Activated CD8-positive, alpha-beta T cell treated with anti-CD3 and anti-CD28 coated beads, Interleukin-2, amount 10 ng/mL, durations not matched to agents 7 days and 5 days (primary cell): ENCODE data around the gene C17orf113. TPM values are rescaled to one million over a fixed set of nuclear protein-coding genes. Genes with fewer than 3 reads are reported as not detected.
"Not testable (repeated sequence)": the region's sequence is repeated elsewhere in the genome, so short reads cannot be mapped to it uniquely, and the experiment has no call there.

ENCODE experiments used
- ATAC-seq: fragments of 150-1000 bp; cut with Tn5 transposase; one replicate; pipeline ENCODE4 v1.10.0; 2021; ENCODE audit warnings: moderate library complexity
- CTCF ChIA-PET: fragments of 350-600 bp; sonication (Branson Sonifier 250); formaldehyde crosslinking; loops from one replicate; lab custom pipeline; 2021; ENCODE audit warnings: antibody characterized with exemption; lab: Charles Lee
- POLR2A ChIA-PET: fragments of 350-600 bp; sonication (Branson Sonifier 250); formaldehyde crosslinking; loops from one replicate; lab custom pipeline; 2021; ENCODE audit warnings: antibody characterized with exemption; lab: Charles Lee
- DNase-seq: peaks from one replicate; pipeline ENCODE4 v3.0.0-alpha.2; 2020
- H3K27ac Mint-ChIP-seq: one replicate; pipeline ENCODE4 v1.8.0; 2021; ENCODE audit warnings: mild to moderate bottlenecking, mixed read lengths
- H3K27me3 Mint-ChIP-seq: one replicate; pipeline ENCODE4 v1.8.0; 2021; ENCODE audit warnings: low read depth, mixed read lengths
- H3K36me3 Mint-ChIP-seq: one replicate; pipeline ENCODE4 v1.8.0; 2021; ENCODE audit warnings: low read depth, mixed read lengths
- H3K4me1 Mint-ChIP-seq: one replicate; pipeline ENCODE4 v1.8.0; 2021; ENCODE audit warnings: low read depth, mixed read lengths
- H3K4me3 Mint-ChIP-seq: one replicate; pipeline ENCODE4 v1.8.0; 2021; ENCODE audit warnings: mild to moderate bottlenecking, mixed read lengths
- H3K9me3 Mint-ChIP-seq: one replicate; pipeline ENCODE4 v1.8.0; 2022; ENCODE audit warnings: mixed read lengths; ENCODE audit not compliant: insufficient read depth
- total RNA-seq, 2 experiments: library from RNA; stranded (reverse); gene quantifications; one replicate each; pipeline ENCODE4 v1.2.3, GENCODE V29; 2021

C17orf113 gene
- total RNA-seq, 2 experiments from 2014 or later: 0.16 to 0.24 TPM

GRCh38 chr17:42025191-42025579 lies 25.2 kb downstream of the C17orf113 start:
- ChIA-PET POLR2A (interaction anchor here (1.3 to 6.3 kb wide), 2 partner anchors 9 to 87 kb away, joined by 4 to 40 read pairs; partner anchors contain the start of gene DHX58), CTCF (interaction anchor here (0.7 to 7.0 kb wide), 24 partner anchors 9 to 375 kb away, joined by 3 to 168 read pairs (median 5); partner anchors contain the start of genes CNP, DHX58, DNAJC7 and GHDC)
- ATAC-seq (no peak), DNase-seq (no peak)
- Mint-ChIP-seq H3K27me3 (no peaks in the 10 kb centered on the region), H3K4me1 (peaks cover 33% of the 10 kb centered on the region), H3K9me3 (no peaks in the 10 kb centered on the region), H3K27ac (no peak overlapping the region), H3K4me3 (no peak overlapping the region), H3K36me3 (peaks cover 26% of the 10 kb centered on the region)

- H3K4me1 Mint-ChIP-seq: peaks cover 42% of the 10 kb centered on the region
- peaks cover 26% of the 10 kb centered on the region for H3K36me3 Mint-ChIP-seq
- H3K27ac Mint-ChIP-seq: no peak overlapping the region
- H3K4me3 Mint-ChIP-seq: no peak overlapping the region
- no peaks in the 10 kb centered on the region for H3K27me3 Mint-ChIP-seq
- ATAC-seq (no peak), DNase-seq (no peak)
- CTCF ChIA-PET: interaction anchor here (0.6 to 7.0 kb wide), 15 partner anchors 8 to 158 kb away, joined by 3 to 168 read pairs (median 9); partner anchors contain the start of genes CNP, DHX58, DNAJC7 and KAT2A
- POLR2A ChIA-PET: interaction anchor here (0.9 to 6.3 kb wide), 2 partner anchors 89 to 105 kb away, joined by 3 to 40 read pairs; partner anchors contain the start of gene DHX58
- no peaks in the 10 kb centered on the region for H3K9me3 Mint-ChIP-seq
Measured at GRCh38 chr17:42023524-42024349, 26.7 kb downstream of the C17orf113 start.

GRCh38 chr17:42020845-42021244 lies 29.6 kb downstream of the C17orf113 start:
- DNase-seq, H3K27me3 Mint-ChIP-seq, ATAC-seq, H3K9me3 Mint-ChIP-seq: not testable (repeated sequence)
- Mint-ChIP-seq H3K4me1 (peaks cover 50% of the 10 kb centered on the region), H3K36me3 (peaks cover 34% of the 10 kb centered on the region), H3K27ac (peak overlapping the region; percentile 86), H3K4me3 (peak overlapping the region; percentile 96)
- ChIA-PET CTCF (interaction anchor here (0.9 to 6.8 kb wide), 19 partner anchors 9 to 201 kb away, joined by 3 to 47 read pairs (median 6); partner anchors contain the start of genes CNP, DHX58, KAT2A and ODAD4), POLR2A (interaction anchor here (0.6 to 6.5 kb wide), 4 partner anchors 60 to 367 kb away, joined by 3 to 96 read pairs (median 4); partner anchors contain the start of genes DHX58 and STAT3)

- Mint-ChIP-seq H3K9me3 (no peaks in the 10 kb centered on the region), H3K4me3 (peak within 1 kb of the TSS; percentile 98), H3K27me3 (no peaks in the 10 kb centered on the region), H3K4me1 (peaks cover 52% of the 10 kb centered on the region), H3K36me3 (peaks cover 38% of the 10 kb centered on the region), H3K27ac (peak within 1 kb of the TSS; percentile 86)
- POLR2A ChIA-PET: interaction anchor here (1.0 to 6.5 kb wide), 5 partner anchors 53 to 135 kb away, joined by 3 to 96 read pairs (median 5); partner anchors contain the start of genes DHX58, KAT2A and RAB5C
- peak; percentile 79 for ATAC-seq
- CTCF ChIA-PET: interaction anchor here (0.7 to 6.8 kb wide), 28 partner anchors 11 to 369 kb away, joined by 3 to 47 read pairs (median 5); partner anchors contain the start of genes CNP, DHX58, KAT2A and ODAD4
- peak; percentile 95 for DNase-seq
Measured at GRCh38 chr17:42019509-42020404, 30.6 kb downstream of the C17orf113 start, which contains the start of gene NKIRAS2. NKIRAS2 (plus strand) TSS chr17:42020090; CDS start chr17:42021578, 1,488 bp downstream.

GRCh38 chr17:42018988-42019387 lies 31.4 kb downstream of the C17orf113 start:
- Mint-ChIP-seq H3K9me3 (no peaks in the 10 kb centered on the region), H3K27ac (no peak overlapping the region), H3K27me3 (no peaks in the 10 kb centered on the region), H3K36me3 (peaks cover 33% of the 10 kb centered on the region), H3K4me3 (peak overlapping the region; percentile 98), H3K4me1 (peaks cover 48% of the 10 kb centered on the region)
- ChIA-PET POLR2A (interaction anchor here (1.3 to 6.5 kb wide), 4 partner anchors 52 to 101 kb away, joined by 5 to 96 read pairs (median 45); partner anchors contain the start of genes CNP, DHX58 and KAT2A), CTCF (interaction anchor here (1.0 to 6.8 kb wide), 14 partner anchors 7 to 101 kb away, joined by 3 to 47 read pairs (median 8); partner anchors contain the start of genes CNP, DHX58 and KAT2A)
- DNase-seq: no peak
- no peak for ATAC-seq

GRCh38 chr17:42018339-42018738 lies 32.1 kb downstream of the C17orf113 start:
- no peak for ATAC-seq
- Mint-ChIP-seq H3K27me3 (no peaks in the 10 kb centered on the region), H3K4me3 (peak overlapping the region; percentile 98), H3K27ac (peak overlapping the region; percentile 90), H3K9me3 (no peaks in the 10 kb centered on the region), H3K36me3 (peaks cover 28% of the 10 kb centered on the region), H3K4me1 (peaks cover 51% of the 10 kb centered on the region)
- CTCF ChIA-PET: interaction anchor here (0.8 to 6.8 kb wide), 18 partner anchors 8 to 162 kb away, joined by 3 to 47 read pairs (median 4); partner anchors contain the start of genes CNP, DHX58, KAT2A and KCNH4
- DNase-seq: no peak
- POLR2A ChIA-PET: interaction anchor here (0.9 to 6.5 kb wide), 9 partner anchors 16 to 257 kb away, joined by 3 to 96 read pairs (median 5); partner anchors contain the start of genes CNP, DHX58, GHDC and KAT2A

- H3K4me1 Mint-ChIP-seq: peaks cover 54% of the 10 kb centered on the region
- POLR2A ChIA-PET: interaction anchor here (0.6 to 6.5 kb wide), 24 partner anchors 9 to 327 kb away, joined by 3 to 96 read pairs (median 4); partner anchors contain the start of genes CNP, DHX58, GHDC and KAT2A
- peak; percentile 52 for DNase-seq
- peak overlapping the region; percentile 98 for H3K4me3 Mint-ChIP-seq
- ATAC-seq: peak; percentile 10
- peak overlapping the region; percentile 90 for H3K27ac Mint-ChIP-seq
- peaks cover 29% of the 10 kb centered on the region for H3K36me3 Mint-ChIP-seq
- CTCF ChIA-PET: interaction anchor here (0.8 to 6.8 kb wide), 22 partner anchors 8 to 204 kb away, joined by 3 to 47 read pairs (median 4); partner anchors contain the start of genes CNP, DHX58, KAT2A and KCNH4
- H3K27me3 Mint-ChIP-seq: no peaks in the 10 kb centered on the region
- H3K9me3 Mint-ChIP-seq: no peaks in the 10 kb centered on the region
Measured at GRCh38 chr17:42017866-42018200, 32.6 kb downstream of the C17orf113 start.

GRCh38 chr17:42016941-42017865 lies 33.2 kb downstream of the C17orf113 start, which contains the start of gene DNAJC7:
DNAJC7 (minus strand) TSS chr17:42017439; CDS start chr17:42017416, 23 bp downstream.
- Mint-ChIP-seq H3K27me3 (no peaks in the 10 kb centered on the region), H3K4me3 (peak within 1 kb of the TSS; percentile 98), H3K9me3 (no peaks in the 10 kb centered on the region), H3K36me3 (peaks cover 24% of the 10 kb centered on the region), H3K4me1 (peaks cover 56% of the 10 kb centered on the region), H3K27ac (peak within 1 kb of the TSS; percentile 97)
- DNase-seq (peak; percentile 93), ATAC-seq (peak; percentile 87)
- POLR2A ChIA-PET: interaction anchor here (0.6 to 6.5 kb wide), 30 partner anchors 9 to 327 kb away, joined by 3 to 96 read pairs (median 4); partner anchors contain the start of genes CNP, DHX58, GHDC and KAT2A
- CTCF ChIA-PET: interaction anchor here (0.7 to 6.8 kb wide), 19 partner anchors 8 to 205 kb away, joined by 3 to 47 read pairs (median 4); partner anchors contain the start of genes CNP, DHX58, KAT2A and KCNH4

- Mint-ChIP-seq H3K4me3 (peak overlapping the region; percentile 98), H3K36me3 (peaks cover 24% of the 10 kb centered on the region), H3K27me3 (no peaks in the 10 kb centered on the region), H3K4me1 (peaks cover 57% of the 10 kb centered on the region), H3K9me3 (no peaks in the 10 kb centered on the region), H3K27ac (peak overlapping the region; percentile 97)
- ChIA-PET CTCF (interaction anchor here (0.7 to 6.8 kb wide), 12 partner anchors 10 to 138 kb away, joined by 3 to 47 read pairs (median 4); partner anchors contain the start of genes KAT2A and ODAD4), POLR2A (interaction anchor here (0.6 to 6.5 kb wide), 16 partner anchors 8 to 1891 kb away, joined by 3 to 96 read pairs (median 4); partner anchors contain the start of genes CNP, DHX58, KAT2A and MPP2)
- DNase-seq (peak; percentile 30), ATAC-seq (no peak)
Measured at GRCh38 chr17:42016411-42016831, 34.0 kb downstream of the C17orf113 start.
